ENCODE data around the gene BCR.

DNA sequence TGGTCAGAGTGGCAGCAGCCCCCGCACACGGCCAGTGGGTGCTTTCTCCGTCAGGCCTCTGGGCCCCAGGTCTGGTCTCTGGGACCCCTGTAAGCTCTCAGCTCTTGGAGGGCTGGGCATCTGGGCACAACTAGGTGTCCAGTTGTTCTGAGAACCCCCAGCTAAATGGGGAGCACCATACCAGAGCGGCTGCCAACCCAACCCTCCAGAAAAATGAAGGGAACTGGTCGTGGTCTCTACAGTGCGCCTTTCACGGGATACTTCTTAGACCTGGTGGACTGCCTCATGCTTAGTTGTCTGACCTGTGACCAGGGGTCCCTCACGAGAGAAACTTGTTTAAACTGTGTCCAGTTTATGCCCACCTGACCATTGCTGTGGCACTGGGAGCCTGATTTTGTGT lies 104.9 kb downstream of the BCR start:
- TF ChIP-seq KDM4A (IDR thresholded peaks at IDR 0.05; ENCODE audit: low read depth, low read length, severe bottlenecking) (no peak), NRF1 (IDR thresholded peaks at IDR 0.05; ENCODE audit: low read depth, low read length) (no peak), CHD1 (IDR thresholded peaks at IDR 0.05; ENCODE audit: low read depth, low read length) (no peak), EP300 (IDR thresholded peaks at IDR 0.05; ENCODE audit: borderline replicate concordance in 1 of 2, low read depth in 2 of 2, low read length in 2 of 2) (no peak), JUN (IDR thresholded peaks at IDR 0.05; ENCODE audit: low read depth, low read length) (no peak), BRCA1 (IDR thresholded peaks at IDR 0.05; ENCODE audit: low read depth, low read length) (no peak)
- TF ChIP-seq, protein P1, sequence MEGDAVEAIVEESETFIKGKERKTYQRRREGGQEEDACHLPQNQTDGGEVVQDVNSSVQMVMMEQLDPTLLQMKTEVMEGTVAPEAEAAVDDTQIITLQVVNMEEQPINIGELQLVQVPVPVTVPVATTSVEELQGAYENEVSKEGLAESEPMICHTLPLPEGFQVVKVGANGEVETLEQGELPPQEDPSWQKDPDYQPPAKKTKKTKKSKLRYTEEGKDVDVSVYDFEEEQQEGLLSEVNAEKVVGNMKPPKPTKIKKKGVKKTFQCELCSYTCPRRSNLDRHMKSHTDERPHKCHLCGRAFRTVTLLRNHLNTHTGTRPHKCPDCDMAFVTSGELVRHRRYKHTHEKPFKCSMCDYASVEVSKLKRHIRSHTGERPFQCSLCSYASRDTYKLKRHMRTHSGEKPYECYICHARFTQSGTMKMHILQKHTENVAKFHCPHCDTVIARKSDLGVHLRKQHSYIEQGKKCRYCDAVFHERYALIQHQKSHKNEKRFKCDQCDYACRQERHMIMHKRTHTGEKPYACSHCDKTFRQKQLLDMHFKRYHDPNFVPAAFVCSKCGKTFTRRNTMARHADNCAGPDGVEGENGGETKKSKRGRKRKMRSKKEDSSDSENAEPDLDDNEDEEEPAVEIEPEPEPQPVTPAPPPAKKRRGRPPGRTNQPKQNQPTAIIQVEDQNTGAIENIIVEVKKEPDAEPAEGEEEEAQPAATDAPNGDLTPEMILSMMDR (IDR thresholded peaks at IDR 0.05; ENCODE audit: control extremely low read depth in 1 of 3, insufficient read depth in 1 of 3, low read depth in 1 of 3, low read length in 3 of 3) = no peak
- TF ChIP-seq, protein P2, sequence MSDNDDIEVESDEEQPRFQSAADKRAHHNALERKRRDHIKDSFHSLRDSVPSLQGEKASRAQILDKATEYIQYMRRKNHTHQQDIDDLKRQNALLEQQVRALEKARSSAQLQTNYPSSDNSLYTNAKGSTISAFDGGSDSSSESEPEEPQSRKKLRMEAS (IDR thresholded peaks at IDR 0.05) = no peak

Data from H1 (cell line).